GM11168 (cell line): ENCODE measurements around the gene MYOZ1.
"Not testable (repeated sequence)": the region's sequence is repeated elsewhere in the genome, so short reads cannot be mapped to it uniquely, and the experiment has no call there.

Experiments
- in situ Hi-C: fragments of 300-500 bp; cut with MboI; formaldehyde crosslinking; loops from one replicate; pipeline ENCODE4 v1.12.0; 2022; ENCODE audit warnings: low sequenced_read_pairs; ENCODE audit not compliant: unreplicated experiment

Gene MYOZ1, protein sequence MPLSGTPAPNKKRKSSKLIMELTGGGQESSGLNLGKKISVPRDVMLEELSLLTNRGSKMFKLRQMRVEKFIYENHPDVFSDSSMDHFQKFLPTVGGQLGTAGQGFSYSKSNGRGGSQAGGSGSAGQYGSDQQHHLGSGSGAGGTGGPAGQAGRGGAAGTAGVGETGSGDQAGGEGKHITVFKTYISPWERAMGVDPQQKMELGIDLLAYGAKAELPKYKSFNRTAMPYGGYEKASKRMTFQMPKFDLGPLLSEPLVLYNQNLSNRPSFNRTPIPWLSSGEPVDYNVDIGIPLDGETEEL

DNA sequence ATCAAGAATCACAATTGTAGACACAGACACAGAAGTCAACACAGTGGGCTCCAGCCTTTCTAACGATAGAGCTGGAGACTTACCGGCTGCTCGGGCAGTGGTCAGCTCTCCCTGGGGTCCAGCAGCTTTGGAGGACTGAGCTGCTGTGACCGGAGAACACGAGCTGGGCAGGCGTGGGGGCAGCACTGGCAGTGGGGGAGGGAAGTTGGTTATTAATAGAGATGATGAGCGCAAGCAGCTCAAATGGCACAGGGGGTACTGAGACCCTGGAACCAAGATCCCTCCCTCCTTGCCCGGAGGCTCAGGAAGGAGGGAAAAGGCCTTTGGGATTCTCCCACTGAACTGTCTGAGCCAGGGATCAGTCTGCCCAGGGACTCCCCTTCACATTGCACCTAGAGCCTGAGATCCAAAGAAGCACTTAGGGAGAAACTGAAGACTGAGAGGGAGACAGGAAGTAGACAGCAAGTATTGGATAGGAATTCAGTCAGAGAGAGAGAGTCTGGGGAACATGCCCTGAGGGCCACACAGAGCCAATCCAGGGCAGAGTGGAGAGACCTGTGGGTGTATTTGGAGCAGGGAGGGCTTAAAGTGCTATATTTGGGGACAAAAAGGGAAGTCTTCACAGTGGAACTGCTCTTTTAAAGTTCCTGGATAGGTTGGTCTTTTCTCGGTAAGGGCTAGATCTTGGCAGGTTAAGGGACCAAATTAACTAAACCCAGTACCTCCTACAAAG is at the start of gene MYOZ1:
Gene MYOZ1, minus strand, starts transcription at position 147 of the 733 bp plus-strand sequence. CDS start 1,457 bp downstream, outside the sequence.
- in situ Hi-C loops, result loop anchor here (5.0 to 25.0 kb wide), 2 partner anchors 109 to 379 kb away; partner anchors contain the start of gene MRPS16

DNA sequence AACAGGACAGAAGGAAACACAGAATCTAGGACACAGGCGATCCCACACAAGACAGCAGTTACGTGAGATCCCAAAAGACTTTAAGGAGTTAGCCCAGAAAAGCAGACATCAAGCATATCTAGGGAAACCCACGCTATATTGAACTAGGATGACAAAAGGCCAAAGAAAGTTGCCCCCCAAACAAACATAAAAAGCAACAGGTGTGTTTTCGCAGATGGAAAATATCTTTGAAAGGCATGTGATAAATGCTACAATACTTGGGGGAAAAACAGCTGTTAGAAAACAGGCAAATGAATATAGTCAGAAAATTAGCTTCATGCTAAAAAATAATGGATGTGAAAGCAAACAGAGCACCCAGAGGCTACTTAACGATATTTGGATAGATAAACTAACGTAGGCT is 49.5 kb upstream of the MYOZ1 start:
- in situ Hi-C loops, result not testable (repeated sequence)

DNA sequence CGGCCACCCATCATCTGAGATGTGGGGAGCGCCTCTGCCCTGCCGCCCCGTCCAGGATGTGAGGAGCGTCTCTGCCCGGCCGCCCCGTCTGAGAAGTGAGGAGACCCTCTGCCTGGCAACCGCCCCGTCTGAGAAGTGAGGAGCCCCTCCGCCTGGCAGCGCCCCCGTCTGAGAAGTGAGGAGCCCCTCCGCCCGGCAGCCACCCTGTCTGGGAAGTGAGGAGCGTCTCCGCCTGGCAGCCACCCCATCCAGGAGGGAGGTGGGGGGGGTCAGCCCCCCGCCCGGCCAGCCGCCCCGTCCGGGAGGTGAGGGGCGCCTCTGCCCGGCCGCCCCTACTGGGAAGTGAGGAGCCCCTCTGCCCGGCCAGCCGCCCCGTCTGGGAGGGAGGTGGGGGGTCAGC is 48.3 kb upstream of the MYOZ1 start:
- in situ Hi-C loops, result not testable (repeated sequence)

DNA sequence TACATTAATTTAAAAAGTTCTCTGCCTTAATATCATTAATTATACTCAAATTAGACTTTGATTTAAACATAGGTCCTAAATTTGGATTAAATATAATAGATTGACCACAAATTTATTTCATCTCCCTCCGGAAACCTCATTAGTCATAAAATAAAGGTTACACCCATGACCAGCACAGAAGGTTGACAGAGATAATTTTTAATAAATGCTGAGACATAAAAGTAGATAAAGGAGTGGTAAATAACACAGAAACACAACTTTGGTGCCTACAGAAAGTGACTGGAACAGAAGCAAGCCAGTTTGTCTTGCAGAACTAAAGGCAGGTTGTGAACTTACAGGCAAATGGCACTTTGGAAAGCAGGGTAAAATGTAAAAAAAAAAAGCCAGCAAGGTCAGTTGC is 46.4 kb upstream of the MYOZ1 start:
- in situ Hi-C loops, result not testable (repeated sequence)

DNA sequence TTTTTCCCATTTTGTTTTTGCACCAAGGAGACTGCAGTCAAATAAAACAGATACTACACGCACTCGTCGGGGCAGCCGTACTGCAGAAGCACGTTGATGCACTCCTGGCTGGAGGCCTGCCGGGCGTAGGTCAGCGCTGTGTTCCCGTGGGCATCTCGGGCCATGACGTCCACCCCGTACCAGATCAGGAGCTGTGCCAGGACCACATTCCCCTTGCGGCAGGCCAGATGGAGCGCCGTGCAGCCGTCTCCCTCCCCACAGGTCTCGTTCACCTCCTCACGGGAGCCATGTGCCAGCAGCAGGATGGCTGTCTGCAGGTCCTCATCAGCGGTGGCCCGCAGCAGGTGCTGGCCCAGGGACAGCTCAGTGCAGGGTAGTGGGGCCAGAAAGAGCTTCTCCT is 33.3 kb upstream of the MYOZ1 start:
- in situ Hi-C loops, result not testable (repeated sequence)

DNA sequence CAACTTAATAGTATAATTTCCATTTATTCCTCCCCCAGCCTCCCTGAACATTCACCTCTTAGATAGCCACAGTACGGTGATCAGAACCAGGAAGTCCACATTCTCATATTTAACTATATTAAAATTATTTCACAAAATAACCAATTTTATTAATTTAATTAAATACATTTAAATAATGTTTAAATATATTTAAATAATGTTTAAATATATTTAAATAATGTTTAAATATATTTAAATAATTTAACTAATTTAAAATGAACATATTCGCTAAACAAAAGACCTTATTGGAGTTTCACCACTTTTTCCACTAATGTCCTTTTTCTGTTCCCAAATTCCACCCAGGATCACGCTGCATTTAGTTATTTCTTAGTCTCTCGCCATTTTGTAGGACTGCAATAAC is 27.1 kb upstream of the MYOZ1 start:
- in situ Hi-C loops, result not testable (repeated sequence)

DNA sequence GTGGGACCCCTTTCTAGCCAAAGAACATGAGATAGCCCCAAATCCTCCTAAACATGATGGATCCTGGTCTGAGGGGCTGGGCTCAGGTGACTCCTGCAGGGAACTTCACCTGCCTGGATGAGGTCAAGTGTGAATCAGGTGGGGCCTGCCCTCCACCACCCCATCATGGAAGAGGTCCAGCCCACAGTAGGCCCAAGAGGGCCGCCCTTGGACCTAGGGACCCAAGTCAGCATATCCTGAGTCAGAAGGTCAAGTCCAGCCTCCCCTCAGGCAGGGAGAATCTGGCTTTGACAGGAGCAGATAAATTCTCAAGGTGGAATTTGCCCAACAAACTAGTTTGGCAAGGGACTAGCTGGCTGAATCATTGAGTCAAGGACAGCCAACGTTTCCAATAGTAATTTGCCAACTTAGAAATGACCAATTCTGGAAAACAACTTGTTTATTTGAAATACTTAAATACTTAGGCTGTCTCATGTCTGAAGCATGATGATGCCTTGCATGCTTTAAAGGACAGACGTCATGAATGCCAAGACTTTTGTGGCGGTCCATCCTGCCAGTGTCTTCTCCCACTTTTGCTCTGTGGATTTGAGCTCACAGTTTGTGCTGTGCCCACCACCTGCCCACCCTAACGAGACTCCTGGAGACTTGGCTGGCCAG is 25.0 kb upstream of the MYOZ1 start:
- in situ Hi-C loops, result not testable (repeated sequence)

DNA sequence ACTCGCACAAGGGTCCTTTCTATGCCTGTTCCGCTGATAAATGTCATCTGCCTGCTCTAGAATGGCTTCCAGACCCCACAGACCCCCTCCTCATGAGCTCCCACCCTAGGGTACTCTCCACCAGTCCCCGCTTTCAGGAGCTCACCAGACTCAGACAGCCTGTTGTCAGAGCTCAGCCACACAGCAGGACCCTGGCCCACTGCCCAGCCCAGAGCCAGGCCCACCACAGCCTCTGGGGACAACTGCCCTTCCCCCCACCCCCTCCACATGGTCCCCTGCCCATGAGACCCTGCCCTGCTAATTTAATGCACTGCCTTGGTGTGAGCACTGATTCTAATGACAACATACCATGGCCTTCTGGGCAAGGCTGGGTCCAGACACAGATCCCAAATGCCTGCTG is 24.3 kb upstream of the MYOZ1 start:
- in situ Hi-C loops, result not testable (repeated sequence)

DNA sequence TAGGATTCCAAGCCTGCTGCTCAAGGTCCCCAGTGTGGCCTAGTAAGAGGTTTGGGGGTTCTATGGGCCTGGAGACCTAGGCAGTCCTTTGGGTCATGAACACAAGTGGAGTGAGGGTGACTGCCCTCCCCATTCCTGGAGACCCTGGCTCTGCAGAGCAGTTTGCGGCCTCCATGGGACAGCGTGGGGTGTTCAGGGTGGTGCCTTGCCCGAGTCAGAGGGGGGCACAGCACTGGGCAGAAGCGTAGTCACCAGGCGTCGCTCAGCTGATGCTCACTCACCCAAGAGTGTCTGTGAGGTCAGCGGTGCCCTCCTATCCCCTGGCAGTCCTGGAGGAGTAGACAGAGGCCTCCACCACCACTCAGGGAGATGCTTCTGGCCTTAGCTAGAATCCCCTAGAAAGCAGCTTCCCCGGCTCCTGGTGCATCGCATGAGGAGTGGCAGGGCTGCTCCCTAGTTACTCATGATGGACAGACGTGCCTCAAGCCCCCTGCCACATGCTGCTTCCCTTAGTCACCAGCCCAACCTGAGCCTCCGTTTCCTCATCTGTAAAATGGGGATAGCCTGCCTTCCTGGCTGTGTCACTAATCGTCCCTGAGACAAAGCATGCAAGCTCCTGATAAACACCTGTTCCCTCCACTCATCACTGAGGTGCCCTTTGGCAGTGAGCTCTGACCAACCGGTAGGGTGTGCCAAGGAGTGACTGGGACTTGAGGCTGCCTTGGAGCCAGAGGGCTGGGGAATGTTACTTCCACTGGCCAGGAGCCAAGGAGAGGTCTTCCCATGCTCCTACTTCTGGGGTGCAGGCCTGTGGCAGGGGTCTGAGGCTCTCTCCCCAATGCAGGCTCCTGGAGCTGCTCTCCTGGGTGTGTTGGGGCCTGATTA is 23.1 kb upstream of the MYOZ1 start:
- in situ Hi-C loops, result not testable (repeated sequence)

DNA sequence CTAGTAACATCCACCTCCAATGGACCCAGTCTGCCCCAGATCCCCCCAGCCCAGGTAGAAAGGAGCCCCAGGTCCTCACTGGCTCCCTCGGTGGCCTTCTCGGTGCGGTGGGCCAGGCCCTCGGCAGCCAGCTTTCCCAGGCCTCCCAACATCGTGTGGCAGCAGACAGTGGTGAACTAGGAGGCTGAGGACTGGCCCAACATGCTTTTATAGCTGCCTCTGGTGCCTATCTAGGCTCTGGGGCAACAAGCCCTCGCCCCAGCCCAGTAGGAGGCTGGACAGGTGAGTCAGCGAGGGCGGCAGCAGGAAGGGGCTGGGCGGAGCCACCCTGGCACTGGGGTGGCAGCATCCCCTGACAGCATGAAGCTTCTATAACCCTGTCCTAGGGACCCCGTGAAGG is 22.3 kb upstream of the MYOZ1 start:
- in situ Hi-C loops, result not testable (repeated sequence)

DNA sequence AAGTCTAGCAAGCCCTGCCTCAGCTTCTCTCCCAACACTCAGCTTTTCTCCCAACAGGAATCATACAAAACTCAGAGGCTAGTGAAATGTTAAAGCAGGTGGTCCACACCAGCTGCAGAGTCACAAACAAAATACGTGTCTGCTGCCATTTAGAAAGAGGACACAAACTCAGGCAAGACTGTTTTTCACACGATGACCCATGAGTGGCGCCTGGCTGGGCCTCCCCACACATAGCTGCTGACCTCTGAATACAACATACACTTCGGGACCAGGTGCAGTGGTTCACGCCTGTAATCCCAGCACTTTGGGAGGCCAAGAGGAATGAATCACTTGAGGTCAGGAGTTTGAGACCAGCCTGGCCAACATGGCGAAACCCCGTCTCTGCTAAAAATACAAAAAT is 21.4 kb upstream of the MYOZ1 start:
- in situ Hi-C loops, result not testable (repeated sequence)

DNA sequence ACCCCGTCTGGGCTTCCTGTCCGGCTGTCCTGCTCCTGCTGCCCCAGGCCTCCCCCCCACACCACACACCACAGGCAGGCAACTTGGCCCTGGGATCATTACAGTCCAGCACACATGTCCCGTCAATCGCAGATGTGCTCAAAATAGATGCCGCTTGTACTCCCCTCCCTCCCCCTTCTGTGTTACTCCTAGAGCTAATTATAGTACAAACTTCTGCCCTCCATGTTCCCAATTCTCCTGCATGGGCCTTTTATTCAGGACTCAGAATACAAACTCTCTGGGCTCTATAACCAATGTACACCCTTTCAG is 14.7 kb upstream of the MYOZ1 start, which contains the start of gene SYNPO2L:
Gene SYNPO2L, minus strand, starts transcription at position 40 of the 309 bp plus-strand sequence. CDS start 107 bp downstream, outside the sequence.
- in situ Hi-C loops, result no loop called here

DNA sequence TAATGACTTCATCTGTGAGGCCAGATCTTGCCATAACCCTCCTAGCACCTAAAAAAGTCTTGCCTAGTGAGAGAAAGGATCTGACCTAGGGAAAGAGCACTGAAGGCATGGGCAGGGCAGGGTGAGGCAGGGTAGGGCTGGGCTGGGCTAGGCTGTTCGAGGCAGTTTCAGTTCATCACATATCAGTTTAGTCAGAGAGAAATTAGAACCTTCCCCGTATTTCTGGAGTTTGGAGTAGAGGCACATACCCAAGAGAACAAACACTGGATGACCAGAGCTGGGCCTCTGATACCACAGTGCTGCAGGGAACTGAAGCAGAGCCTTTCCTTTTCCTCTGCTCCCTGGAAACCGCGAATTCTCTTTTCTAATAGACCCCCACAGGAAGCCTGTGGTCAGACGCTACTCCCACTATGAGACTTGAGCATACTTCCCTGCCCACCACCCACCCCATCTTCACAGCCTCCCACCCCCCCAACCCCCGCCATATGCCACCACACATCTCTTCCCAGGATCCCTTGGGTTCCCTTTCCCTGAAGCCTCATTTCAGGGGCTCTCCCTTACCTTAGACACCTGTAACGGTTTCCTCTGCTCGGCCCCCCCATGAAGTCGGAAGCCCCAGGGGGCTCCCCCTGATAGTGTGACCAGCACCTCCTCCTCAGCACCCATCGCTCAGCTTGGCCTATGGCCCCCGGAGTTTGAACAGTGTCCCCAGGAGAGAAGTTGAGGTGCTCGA is 14.1 kb upstream of the MYOZ1 start:
- in situ Hi-C loops, result no loop called here

DNA sequence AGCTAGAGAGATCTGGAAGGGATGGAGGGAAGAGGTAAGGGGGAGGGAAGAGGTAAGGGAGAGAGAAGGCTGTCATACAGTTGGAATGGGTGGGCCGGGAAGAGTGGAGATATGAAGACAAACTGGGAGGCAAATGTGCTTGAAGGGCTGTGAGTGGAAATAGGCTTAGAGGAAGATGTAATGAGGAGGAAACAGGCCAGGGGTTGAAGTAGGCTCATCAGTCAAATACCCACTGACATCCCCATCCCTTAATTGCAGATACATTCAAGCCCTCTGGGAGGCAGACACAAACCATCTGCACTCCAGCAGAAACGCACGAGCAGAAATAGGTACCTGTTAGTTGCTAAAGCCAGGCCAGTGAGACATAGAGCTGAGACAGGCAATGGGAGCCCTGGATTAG is 12.4 kb upstream of the MYOZ1 start:
- in situ Hi-C loops, result no loop called here

DNA sequence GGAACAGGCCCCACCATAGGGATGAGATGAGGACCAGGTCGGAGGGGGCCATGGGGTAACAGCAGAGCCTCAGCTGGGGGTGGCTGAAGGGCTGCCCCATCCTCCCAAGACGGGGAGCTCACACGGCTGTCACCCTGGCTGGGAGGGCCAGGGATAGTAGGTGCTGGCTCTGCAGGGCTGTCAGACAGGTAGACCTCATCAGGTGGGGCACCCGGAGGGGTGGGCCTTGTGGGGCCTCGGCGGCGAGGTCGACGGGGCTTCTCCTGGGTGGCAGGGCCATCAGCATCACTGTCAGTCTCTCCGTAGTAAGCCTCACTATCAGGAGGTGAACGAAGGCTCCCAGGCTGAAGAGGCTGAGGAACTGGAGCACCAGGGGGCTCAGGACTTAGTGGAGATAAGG is 11.9 kb upstream of the MYOZ1 start:
- in situ Hi-C loops, result no loop called here

DNA sequence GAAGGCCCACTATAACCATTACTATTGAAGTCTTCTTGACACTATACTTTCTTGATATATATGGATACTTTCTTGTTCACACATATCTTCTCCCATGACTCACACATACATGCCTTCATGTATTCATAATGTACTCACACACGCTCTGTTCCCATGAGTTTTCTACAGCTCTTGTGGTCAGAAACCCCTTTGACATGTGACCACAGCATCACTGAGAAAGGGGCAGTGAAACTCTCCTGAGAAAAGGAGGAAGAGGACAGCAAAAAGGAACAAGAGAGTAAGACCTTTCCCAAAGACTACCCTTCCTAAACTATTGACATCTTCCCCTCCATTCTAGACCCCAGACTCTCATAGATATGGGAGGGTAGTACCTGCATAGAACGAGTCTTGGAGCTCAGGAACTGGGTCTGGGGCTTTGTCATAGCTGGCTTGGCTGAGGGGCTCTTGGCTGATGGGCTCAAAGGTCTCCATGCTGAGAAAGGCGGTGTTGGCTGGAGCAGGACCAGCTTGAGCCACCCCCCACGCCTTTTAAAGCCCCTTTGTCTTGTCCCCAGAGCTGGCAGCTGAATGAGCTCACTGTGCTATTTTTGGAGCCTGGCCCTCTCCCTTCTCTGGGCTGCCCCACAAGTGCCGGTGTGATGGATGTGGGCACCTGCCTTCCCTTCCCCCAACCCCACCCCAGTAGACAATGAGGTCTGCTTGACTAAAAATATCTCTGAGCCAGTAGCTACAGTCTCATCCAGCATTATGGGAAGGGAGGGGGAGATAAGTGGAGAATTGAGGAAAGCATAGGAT is 9.5 kb upstream of the MYOZ1 start:
- in situ Hi-C loops, result no loop called here

DNA sequence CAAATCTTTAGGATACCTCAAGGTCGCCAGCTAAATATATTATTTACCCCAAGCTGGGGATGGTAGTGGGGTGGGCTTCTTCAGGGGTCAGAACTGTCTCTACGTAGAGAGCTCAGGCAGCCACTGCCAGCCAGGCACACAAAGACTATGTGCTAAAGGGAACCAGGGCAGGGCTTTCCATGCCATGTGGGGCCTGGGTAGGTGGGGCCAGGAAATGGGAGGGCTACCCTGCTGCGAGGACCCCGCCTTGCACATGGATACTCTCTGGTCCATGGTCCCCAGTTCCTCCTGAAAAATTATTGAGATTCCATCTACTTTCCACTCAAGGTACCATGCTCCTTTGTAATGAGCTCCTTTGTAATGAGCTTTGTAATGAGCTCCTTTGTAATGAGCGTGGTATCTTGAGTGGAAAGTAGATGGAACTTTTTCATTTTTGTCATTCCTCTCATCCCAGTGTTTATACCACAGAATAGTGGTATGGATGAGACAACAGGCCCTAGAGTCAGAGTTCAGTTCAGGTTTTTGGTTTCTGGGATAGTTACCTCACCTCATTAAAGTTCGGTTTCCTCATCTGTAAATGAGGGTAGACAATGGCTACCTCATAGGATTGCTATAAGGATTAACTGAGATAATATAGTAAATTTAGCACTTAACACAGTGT is 8.7 kb upstream of the MYOZ1 start:
- in situ Hi-C loops, result loop anchor here (25.0 kb wide), 1 partner anchor 388 kb away; the partner anchor contains the start of gene MRPS16
